Fibroblast of lung (primary cell): ENCODE measurements around the gene ZNF618. TPM values are rescaled to one million over a fixed set of nuclear protein-coding genes. Genes with fewer than 3 reads are reported as not detected.

ENCODE experiments used
- DNase-seq, 2 donors: peaks; one replicate each; pipeline versions ENCODE4 v3.0.0 to v3.0.0-alpha.2; 2010; ENCODE audit warnings: low read depth in 2 of 2
- H2AFZ ChIP-seq: 2 replicates; pipeline ENCODE4 v1.5.1; 2012; ENCODE audit warnings: low read length, control low read depth, inconsistent platforms
- H3K27ac ChIP-seq: 2 replicates; pipeline ENCODE4 v1.5.1; 2011; ENCODE audit warnings: low read length, control low read depth; ENCODE audit not compliant: insufficient read depth
- H3K27me3 ChIP-seq: 2 replicates; pipeline ENCODE4 v1.5.1; 2011; ENCODE audit warnings: mild to moderate bottlenecking, low read length; ENCODE audit not compliant: control insufficient read depth, insufficient read depth
- H3K36me3 ChIP-seq: 2 replicates; pipeline ENCODE4 v1.5.1; 2011; ENCODE audit warnings: low read length; ENCODE audit not compliant: control insufficient read depth, insufficient read depth
- H3K4me1 ChIP-seq: 2 replicates; pipeline ENCODE4 v1.5.1; 2011; ENCODE audit warnings: low read length; ENCODE audit not compliant: control insufficient read depth, insufficient read depth; ENCODE audit errors: extremely low read depth
- H3K4me2 ChIP-seq: 2 replicates; pipeline ENCODE4 v1.5.1; 2011; ENCODE audit warnings: low read length, control low read depth; ENCODE audit not compliant: insufficient read depth; ENCODE audit errors: extremely low read depth
- H3K4me3 ChIP-seq, 4 experiments: fragments of 200-600 bp in 1 of 4; sonication (generic) in 1 of 4; replicated peaks in 1 of 4; 2 replicates each; pipeline ENCODE4 v1.5.1; 2011 to 2016; ENCODE audit warnings: low read length in 4 of 4, low read depth in 3 of 4, mild to moderate bottlenecking in 3 of 4, control low read depth in 2 of 4, inconsistent platforms in 1 of 4, mixed read lengths in 1 of 4; ENCODE audit not compliant: insufficient read depth in 1 of 4; ENCODE audit errors: control extremely low read depth in 1 of 4
- H3K79me2 ChIP-seq: 2 replicates; pipeline ENCODE4 v1.5.1; 2012; ENCODE audit warnings: mild to moderate bottlenecking, low read length, inconsistent platforms; ENCODE audit not compliant: control insufficient read depth, insufficient read depth
- H3K9ac ChIP-seq: 2 replicates; pipeline ENCODE4 v1.5.1; 2011; ENCODE audit warnings: mild to moderate bottlenecking, low read length, control low read depth; ENCODE audit not compliant: insufficient read depth
- H3K9me3 ChIP-seq: 2 replicates; pipeline ENCODE4 v1.5.1; 2012; ENCODE audit warnings: low read depth, low read length; ENCODE audit not compliant: control insufficient read depth, insufficient read depth
- H4K20me1 ChIP-seq: 2 replicates; pipeline ENCODE4 v1.5.1; 2011; ENCODE audit warnings: low read length; ENCODE audit not compliant: control insufficient read depth, insufficient read depth; ENCODE audit errors: extremely low read depth
- EZH2 ChIP-seq: IDR thresholded peaks from 2 replicates; pipeline ENCODE4 v1.5.1; 2012; ENCODE audit warnings: low read length, control low read depth, mild to moderate bottlenecking; ENCODE audit errors: missing control alignments
- polyA plus RNA-seq, 2 donors: library from polyadenylated mRNA; depleted of rRNA in 1 of 2; stranded (reverse) in 1 of 2; unstranded in 1 of 2; fragments of >200 nt; gene quantifications; 2 replicates each; pipeline ENCODE4 v1.2.1, GENCODE V29; 2011 to 2012; ENCODE audit warnings: missing spikeins in 1 of 2
- total RNA-seq: library from RNA; depleted of rRNA; stranded (reverse); fragments of >200 nt; gene quantifications from 2 replicates; pipeline ENCODE4 v1.2.1, GENCODE V29; 2014
- TF ChIP-seq, protein P1 (sequence below), 2 donors: IDR thresholded peaks in 1 of 2; conservative IDR thresholded peaks in 1 of 2; 1 replicate in 1 of 2; 2 replicates in 1 of 2; pipeline ENCODE4 v1.5.1; 2011 to 2012; ENCODE audit warnings: low read length in 2 of 2, control low read depth in 1 of 2, inconsistent platforms in 1 of 2, low read depth in 1 of 2, mild to moderate bottlenecking in 1 of 2

Gene ZNF618
- total and polyA plus RNA-seq, 2 donors (not counting 1 experiment from before 2014, with no cell fraction given): 6.6 to 8.6 TPM

DNA sequence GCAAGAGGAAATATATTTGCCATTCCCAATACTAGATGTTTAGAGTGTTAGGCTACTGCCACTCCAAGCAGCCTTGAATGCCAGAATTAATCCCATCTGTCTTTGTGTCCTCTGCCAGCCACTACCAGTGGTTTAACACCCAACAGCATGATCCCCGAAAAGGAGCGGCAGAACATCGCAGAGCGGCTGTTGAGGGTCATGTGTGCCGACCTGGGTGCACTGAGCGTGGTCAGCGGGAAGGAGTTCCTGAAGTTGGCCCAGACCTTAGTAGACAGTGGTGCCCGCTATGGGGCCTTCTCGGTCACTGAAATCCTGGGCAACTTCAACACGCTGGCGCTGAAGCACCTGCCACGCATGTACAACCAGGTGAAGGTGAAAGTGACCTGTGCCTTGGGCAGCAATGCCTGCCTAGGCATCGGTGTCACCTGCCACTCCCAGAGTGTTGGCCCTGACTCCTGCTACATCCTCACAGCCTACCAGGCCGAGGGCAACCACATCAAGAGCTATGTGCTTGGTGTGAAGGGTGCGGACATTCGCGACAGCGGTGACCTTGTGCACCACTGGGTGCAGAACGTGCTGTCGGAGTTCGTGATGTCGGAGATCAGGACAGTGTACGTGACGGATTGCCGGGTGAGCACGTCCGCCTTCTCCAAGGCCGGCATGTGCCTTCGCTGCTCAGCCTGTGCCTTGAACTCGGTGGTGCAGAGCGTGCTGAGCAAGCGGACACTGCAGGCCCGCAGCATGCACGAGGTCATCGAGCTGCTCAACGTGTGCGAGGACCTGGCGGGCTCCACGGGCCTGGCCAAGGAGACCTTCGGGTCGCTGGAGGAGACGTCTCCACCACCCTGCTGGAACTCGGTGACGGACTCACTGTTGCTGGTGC lies 172.7 kb downstream of the ZNF618 start:
- H3K36me3 ChIP-seq: peaks cover 25% of the 10 kb centered on the region
- no peak for DNase-seq
- no peak overlapping the region for H2AFZ ChIP-seq

DNA sequence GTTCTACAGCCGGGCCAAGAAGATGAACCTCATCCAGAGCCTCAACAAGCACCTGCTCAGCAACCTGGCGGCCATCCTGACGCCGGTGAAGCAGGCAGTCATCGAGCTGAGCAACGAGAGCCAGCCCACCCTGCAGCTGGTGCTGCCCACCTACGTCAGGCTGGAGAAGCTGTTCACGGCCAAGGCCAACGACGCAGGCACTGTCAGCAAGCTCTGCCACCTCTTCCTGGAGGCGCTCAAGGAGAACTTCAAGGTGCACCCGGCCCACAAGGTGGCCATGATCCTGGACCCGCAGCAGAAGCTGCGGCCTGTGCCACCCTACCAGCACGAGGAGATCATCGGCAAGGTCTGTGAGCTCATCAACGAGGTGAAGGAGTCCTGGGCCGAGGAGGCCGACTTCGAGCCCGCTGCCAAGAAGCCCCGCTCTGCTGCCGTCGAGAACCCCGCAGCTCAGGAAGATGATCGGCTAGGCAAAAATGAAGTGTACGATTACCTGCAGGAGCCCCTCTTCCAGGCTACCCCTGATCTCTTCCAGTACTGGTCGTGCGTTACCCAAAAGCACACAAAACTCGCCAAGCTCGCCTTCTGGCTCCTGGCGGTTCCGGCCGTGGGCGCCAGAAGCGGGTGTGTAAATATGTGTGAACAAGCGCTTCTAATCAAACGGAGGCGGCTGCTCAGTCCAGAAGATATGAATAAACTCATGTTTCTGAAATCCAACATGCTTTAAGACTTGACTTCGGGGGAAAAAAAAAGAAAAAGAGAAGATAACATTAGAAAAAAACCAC lies 173.5 kb downstream of the ZNF618 start:
- DNase-seq: no peak

More for the DNA sequence above, 172.7 kb downstream of the ZNF618 start:
- Histone ChIP-seq H3K79me2 (no peaks in the 10 kb centered on the region), H3K4me1 (no peaks in the 10 kb centered on the region), H3K27me3 (no peaks in the 10 kb centered on the region), H3K4me2 (no peak overlapping the region), H3K27ac (no peak overlapping the region), H3K9ac (no peak overlapping the region), H3K9me3 (no peaks in the 10 kb centered on the region), H4K20me1 (no peaks in the 10 kb centered on the region), H3K4me3 (no peak overlapping the region)
- TF ChIP-seq, protein P1, sequence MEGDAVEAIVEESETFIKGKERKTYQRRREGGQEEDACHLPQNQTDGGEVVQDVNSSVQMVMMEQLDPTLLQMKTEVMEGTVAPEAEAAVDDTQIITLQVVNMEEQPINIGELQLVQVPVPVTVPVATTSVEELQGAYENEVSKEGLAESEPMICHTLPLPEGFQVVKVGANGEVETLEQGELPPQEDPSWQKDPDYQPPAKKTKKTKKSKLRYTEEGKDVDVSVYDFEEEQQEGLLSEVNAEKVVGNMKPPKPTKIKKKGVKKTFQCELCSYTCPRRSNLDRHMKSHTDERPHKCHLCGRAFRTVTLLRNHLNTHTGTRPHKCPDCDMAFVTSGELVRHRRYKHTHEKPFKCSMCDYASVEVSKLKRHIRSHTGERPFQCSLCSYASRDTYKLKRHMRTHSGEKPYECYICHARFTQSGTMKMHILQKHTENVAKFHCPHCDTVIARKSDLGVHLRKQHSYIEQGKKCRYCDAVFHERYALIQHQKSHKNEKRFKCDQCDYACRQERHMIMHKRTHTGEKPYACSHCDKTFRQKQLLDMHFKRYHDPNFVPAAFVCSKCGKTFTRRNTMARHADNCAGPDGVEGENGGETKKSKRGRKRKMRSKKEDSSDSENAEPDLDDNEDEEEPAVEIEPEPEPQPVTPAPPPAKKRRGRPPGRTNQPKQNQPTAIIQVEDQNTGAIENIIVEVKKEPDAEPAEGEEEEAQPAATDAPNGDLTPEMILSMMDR (conservative IDR thresholded peaks at IDR 0.05 in 1 of 2, IDR thresholded peaks at IDR 0.05 in 1 of 2; ENCODE audit: low read depth in 1 of 2, low read length in 2 of 2): no peak
- TF ChIP-seq EZH2: no peak

DNA sequence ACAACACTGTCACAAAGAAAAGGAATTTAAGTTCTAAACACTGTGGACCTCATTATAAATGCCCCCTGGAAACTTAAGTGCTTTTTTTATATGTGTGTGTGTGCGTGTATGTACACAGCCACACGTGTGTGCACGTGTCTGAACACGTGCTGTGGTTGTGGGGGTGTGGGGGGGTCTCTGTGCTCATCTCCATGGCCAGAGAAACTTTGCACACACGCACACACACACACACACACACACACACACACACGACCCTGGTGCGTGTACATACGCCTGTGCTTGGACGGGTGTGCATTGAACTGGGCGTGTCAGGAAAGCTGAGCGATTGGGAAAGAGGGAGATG lies 174.1 kb downstream of the ZNF618 start:
- Histone ChIP-seq H2AFZ (no peak overlapping the region), H3K4me2 (no peak overlapping the region), H3K79me2 (no peaks in the 10 kb centered on the region), H4K20me1 (no peaks in the 10 kb centered on the region), H3K9me3 (no peaks in the 10 kb centered on the region), H3K27me3 (no peaks in the 10 kb centered on the region), H3K4me1 (no peaks in the 10 kb centered on the region), H3K4me3 (no peak overlapping the region), H3K9ac (no peak overlapping the region), H3K36me3 (peaks cover 25% of the 10 kb centered on the region), H3K27ac (no peak overlapping the region)
- no peak for DNase-seq
- no peak for TF ChIP-seq EZH2
- TF ChIP-seq, protein P1 (conservative IDR thresholded peaks at IDR 0.05 in 1 of 2, IDR thresholded peaks at IDR 0.05 in 1 of 2; ENCODE audit: low read depth in 1 of 2, low read length in 2 of 2): no peak

More for the DNA sequence above, 173.5 kb downstream of the ZNF618 start:
- no peaks in the 10 kb centered on the region for H3K27me3 ChIP-seq
- H3K79me2 ChIP-seq: no peaks in the 10 kb centered on the region
- H4K20me1 ChIP-seq: no peaks in the 10 kb centered on the region
- H3K9ac ChIP-seq: no peak overlapping the region
- no peak overlapping the region for H2AFZ ChIP-seq
- TF ChIP-seq, protein P1 (conservative IDR thresholded peaks at IDR 0.05 in 1 of 2, IDR thresholded peaks at IDR 0.05 in 1 of 2; ENCODE audit: low read depth in 1 of 2, low read length in 2 of 2): no peak
- no peak for TF ChIP-seq EZH2
- peaks cover 25% of the 10 kb centered on the region for H3K36me3 ChIP-seq
- H3K4me3 ChIP-seq: no peak overlapping the region
- no peaks in the 10 kb centered on the region for H3K9me3 ChIP-seq
- H3K27ac ChIP-seq: no peak overlapping the region
- H3K4me1 ChIP-seq: no peaks in the 10 kb centered on the region
- no peak overlapping the region for H3K4me2 ChIP-seq
